GM21786 (cell line): ENCODE measurements around the gene CAGE1.
"Not testable (repeated sequence)": the region's sequence is repeated elsewhere in the genome, so short reads cannot be mapped to it uniquely, and the experiment has no call there.

Experiments used
- ATAC-seq: cut with Tn5 transposase; IDR thresholded peaks from one replicate; pipeline ENCODE4 v1.9.1; 2021; ENCODE audit not compliant: unreplicated experiment

CAGE1 gene

DNA sequence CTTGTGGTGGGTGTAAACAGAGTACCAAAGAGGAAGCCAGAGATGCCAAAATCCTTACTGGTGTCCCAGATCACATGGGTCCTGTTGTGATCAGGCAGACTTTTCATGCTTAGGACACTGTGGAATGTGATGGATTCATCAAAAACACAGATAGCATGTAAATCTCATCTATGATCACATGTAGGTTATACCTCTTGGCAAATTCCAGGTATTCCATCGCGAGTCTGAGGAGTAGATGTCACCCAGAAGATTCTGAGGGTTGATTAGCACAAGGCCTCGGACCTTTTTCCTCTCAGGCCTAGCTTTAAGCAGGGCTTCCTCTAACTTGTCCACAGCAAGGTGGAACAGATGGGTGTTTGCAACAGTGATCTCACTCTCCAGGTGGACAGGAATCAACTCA, 48.3 kb downstream of the CAGE1 start:
- ATAC-seq = no peak

DNA sequence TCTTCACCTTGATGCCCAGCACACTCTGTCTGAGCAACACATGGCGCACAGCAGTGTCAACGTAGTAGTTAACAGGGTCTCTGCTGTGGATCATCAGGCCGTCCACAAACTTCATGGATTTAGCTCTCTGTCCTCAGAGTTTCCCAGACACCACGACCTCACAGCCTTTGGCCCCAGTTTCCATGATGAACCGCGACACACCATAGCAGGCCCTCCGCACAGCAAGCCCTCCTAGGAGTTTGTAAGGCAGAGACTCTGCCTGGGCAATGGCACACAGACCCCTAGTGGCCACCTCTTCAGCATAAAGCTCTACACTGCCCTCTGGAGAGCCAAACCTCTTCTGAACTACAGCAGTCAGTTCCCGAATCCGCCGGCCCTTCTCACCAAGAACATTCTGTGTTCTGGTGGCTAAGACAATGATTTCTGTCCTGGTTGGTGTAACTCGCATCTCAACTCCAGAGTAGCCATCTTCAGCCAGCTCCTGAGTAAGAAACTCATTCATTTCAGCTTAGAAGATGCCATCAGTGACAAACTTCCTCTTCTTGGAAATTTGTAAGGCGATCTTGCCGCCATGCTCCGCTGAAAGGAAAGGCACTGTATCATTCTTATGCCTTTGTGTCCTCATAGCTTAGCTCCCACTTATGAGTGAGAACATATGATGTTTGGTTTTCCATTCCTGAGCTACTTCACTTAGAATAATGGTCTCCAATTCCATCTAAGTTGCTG, 50.4 kb downstream of the CAGE1 start:
- ATAC-seq = not testable (repeated sequence)

DNA sequence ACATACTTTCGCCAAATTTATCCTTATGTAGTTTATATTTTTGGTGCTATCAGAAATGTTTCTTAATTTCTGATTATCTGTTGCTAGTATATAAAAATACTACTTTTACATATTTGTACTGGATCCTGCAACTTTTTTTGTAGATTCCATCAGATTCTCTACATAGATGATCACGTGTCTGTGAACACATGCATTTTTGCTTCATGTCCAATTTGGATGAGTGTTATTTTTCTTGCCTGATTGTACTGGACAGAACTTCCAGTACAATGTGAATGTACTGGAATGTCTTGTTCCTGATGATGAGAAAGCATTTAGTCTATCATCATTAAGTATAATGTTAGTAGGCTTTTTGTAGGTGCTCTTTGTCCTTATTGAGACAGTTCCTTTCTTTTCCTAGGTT, 51.5 kb downstream of the CAGE1 start:
- ATAC-seq = no peak

DNA sequence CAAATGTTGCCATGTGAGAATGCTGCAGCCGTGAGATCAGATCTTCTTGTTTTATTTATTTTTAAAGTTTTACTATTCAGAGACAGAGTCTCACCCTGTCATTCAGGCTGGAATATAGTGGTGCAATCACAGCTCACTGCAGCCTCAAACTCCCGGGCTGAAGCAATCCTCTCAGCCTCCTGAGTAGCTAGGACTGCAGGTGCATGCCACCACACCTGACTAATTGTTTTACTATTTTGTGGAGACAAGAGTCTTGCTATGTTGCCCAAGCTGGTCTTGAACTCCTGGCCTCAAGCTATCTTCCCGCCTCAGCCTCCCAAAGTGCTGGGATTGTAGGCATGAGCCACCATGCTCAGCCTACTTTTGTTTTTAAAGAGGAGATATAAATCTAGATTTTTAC, 54.0 kb downstream of the CAGE1 start:
- ATAC-seq = no peak

DNA sequence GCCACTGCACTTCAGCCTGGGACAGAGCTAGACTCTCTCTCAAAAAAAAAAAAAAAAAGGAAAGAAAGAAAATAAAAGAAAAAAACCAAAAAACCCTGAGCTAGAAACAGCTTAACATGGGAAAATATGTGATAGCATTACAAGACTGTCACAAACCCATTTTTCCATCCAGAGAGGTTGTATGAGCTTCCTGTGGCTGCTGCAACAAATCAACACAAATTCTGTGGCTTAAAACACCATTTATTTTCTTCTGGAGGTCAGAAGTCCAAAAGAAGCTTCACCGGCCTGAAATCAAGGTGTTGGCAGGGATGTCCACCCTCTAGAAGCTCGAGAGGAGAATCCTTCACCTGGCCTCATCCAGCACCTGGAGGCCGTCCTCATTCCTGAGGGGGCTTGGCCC, 54.9 kb downstream of the CAGE1 start:
- ATAC-seq = no peak

DNA sequence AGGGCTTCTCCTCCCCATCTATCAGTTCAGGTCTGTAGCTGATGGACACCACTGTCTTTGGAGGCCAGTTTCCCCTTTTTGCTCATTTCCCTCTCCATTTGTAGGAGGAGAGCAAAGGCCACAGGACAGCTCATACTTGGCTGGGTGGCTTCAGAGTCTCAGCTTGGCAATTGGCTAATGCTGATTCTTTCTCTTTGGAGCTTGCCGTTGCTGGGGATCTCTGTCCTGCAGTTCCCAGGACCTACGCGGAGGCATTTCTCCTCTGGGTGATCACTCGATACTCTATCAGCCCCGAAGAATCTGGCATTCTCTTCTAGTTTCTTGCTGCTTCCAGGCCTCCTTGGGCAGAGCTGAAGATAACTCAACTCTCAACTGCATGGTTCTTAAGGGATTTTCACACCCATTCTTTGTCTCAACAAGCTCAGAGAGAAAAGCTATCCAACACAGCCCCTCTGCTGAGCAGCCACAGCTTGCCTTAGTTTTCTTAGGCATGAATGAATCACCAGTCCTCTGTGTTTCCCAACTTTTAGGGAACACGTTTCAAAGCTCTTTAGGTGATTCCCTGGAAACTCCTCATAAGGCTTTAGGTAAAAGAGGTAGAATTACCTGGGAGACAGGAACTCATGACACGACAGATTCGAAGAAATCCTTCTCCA, 57.3 kb downstream of the CAGE1 start:
- ATAC-seq = no peak

DNA sequence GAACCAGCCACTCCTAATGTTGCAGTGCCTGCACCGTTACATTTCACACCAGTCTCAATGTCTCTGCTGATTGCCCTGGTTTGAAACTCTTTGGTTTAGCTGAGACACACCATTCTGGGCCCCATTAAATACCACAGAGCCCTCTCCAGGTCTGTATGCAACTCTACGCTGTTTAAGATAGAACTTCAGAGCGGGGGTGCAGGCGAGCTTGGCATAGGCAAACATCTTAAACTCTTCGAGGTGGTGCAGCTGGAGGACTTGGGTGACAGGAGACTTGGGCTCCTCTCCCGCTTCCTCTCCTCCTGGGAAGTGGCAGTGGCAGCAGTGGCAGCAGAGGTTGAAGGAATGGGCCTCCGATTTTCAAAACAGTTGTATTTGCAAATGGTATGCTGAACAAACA, 58.1 kb downstream of the CAGE1 start:
- no peak for ATAC-seq

DNA sequence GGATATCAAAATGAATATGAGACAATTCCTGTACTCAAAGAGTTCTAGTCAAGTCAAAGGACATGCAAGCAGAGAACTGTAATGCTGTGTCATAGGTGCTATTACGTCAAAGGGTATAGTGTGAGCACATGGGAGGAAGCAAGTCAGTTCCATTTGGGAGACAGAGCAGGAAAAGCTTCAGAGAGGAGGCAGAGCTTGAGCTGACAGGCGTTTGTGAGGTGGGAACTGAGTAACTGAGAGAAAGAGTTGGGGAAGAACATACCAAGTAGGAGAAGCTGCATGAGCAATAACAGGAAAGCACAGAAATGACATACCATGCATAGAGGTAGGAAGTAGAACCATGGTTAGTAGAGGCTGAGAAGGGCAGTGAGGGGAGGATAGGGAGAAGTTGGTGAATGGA, 61.3 kb downstream of the CAGE1 start:
- ATAC-seq = no peak

DNA sequence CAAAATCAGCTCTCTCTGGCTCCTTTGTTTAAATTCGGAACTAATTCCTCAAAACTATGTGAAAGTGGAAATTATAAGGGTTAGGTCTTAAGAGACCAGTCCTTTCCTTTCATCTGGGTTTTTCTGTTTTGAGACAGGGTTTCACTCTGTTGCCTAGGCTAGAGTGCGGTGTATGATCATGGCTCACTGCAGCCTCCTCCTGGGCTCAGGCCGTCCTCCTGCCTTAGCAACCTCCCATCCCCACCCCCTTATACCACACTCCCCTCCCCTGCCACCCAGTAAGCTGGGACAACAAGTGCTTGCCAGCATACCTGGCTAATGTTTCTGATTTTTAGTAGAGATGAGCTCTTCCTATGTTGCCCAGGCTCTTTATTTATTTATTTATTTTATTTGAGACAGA, 63.8 kb downstream of the CAGE1 start:
- no peak for ATAC-seq

DNA sequence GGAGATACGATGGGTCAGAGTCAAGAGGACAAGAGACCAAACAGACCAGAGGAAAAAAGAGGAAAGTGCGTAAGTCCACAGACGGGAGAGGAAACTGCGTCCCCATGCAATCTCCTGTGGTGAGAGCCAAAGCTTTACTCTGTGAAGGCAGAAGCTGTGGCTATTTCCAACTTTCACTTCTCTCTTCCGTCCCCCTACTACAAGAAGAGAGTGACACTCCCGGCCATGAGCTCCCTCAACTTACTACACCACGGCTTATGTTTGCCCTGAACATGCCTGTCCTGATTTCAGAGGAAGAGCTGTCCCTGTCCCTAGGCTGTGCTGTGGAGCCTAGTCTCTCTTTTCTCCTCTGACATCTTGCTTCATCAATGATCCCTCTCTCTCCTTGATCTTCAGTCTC, 65.0 kb downstream of the CAGE1 start:
- peak; percentile 75 for ATAC-seq

DNA sequence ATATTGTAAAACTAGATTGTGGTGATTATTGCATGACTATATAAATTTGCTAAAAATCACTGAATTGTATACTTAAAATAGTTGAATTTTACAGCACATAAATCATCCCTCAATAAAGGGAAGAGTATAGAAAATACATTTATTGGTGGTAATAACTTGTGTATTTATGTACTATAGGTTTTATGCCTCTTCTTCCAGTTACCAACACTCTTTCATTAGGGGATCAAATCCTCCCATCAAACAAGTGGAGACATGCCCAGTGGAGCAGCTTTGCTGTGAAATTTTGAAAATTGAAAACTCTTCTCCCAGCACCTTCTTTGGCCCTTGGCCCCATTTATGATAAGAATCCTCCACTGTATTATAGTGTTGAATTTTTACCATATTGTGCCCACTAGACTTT, 66.5 kb downstream of the CAGE1 start:
- no peak for ATAC-seq

DNA sequence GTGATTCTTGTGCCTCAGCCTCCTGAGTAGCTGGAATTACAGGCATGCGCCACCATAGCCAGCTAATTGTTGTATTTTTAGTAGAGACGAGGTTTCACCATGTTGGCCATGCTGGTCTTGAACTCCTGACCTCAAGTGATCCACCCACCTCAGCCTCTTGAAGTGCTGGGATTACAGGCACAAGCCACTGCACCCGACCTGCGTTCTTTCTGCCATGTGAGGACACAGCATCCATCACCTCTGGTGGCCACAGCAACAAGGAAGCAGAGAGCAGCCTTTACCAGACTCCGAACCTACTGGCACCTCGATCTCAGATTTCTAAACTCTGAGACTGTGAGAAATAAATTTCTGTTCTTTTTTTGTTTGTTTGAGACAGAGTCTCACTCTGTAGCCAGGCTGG, 67.7 kb downstream of the CAGE1 start:
- not testable (repeated sequence) for ATAC-seq

DNA sequence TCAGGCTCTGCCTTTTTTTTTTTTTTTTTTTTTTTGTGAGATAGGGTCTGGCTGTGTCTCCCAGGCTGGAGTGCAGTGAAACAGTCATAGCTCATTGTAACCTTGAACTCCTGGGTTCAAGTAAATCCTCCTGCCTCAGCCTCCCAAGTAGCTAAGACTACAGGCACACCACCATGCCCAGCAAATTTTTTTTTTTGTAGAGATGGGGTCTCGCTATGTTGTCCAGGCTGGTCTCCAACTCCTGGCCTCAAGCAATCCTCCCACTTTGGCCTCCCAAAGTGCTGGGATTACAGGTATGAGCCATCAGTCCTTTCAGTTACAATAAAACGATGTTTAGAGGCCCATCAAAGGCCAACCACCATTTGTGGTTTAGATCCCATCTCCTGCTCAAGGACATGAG, 70.1 kb downstream of the CAGE1 start:
- not testable (repeated sequence) for ATAC-seq

DNA sequence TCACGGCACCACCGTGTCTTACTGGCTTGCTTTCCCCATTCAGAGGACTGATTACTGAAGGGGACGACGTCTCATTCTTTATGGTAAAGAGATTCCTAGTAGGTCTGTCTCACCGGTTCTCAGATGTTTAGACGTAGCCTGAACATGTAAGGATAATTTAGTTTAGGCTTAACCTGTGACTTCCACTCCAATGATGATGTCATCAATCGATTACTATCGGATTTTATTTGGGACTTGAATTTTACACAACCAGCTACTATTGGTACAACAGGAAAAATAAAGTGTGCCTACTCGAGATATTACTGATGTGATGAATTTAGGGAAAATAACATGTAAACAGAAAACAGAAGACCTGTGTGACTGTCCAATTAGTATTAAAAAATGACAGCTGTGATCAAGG, 72.0 kb downstream of the CAGE1 start:
- no peak for ATAC-seq

DNA sequence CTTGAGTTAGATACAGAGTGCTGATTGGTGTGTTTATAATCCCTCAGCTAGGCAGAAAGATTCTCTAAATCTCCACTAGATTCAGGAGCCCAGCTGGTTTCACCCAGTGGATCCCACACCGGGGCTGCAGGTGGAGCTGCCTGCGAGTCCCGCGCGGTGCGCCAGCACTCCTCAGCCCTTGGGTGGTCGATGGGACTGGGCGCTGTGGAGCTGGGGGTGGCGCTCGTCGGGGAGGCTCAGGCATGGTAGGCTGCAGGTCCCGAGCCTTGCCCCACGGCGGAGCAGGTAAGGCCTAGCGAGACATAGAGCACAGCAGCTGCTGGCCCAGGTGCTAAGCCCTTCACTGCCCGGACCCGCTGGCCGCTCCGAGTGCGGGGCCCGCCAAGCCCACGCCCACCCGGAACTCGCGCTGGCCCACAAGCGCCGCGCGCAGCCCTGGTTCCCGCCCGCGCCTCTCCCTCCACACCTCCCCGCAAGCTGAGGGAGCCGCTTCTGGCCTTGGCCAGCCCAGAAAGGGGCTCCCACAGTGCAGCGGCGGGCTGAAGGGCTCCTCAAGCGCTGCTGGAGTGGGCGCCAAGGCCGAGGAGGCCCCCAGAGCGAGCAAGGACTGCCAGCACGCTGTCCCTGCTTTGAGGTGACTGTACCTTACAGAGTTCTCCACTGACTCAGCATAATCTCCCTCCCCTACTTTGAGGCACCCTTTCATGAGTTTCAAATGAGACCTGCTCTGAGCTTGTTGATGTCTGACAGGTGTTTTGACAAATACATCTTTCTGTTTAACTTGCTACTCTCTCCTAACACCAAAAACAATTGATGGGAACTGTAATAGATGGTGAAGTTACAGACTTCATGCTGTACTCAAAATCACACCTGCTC, 72.6 kb downstream of the CAGE1 start:
- ATAC-seq = no peak

DNA sequence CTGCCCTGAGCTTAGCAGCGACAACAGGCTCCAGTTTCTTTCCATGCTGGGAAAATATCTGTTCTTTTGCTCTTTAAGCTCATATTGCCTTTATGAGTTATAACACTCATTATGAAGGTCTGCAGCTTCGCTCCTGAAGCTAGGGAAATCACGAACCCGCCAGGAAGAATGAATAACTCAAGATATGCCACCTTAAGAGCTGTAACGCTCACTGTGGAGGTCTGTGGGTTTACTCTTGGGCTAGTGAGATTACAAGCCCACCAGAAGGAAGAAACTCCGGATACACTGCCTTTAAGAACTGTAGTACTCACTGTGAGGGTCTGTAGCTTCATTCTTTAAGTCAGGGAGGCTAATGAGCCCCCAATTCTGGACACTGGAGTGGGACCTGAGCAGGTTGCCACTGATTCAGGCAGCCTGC, 73.6 kb downstream of the CAGE1 start:
- no peak for ATAC-seq

DNA sequence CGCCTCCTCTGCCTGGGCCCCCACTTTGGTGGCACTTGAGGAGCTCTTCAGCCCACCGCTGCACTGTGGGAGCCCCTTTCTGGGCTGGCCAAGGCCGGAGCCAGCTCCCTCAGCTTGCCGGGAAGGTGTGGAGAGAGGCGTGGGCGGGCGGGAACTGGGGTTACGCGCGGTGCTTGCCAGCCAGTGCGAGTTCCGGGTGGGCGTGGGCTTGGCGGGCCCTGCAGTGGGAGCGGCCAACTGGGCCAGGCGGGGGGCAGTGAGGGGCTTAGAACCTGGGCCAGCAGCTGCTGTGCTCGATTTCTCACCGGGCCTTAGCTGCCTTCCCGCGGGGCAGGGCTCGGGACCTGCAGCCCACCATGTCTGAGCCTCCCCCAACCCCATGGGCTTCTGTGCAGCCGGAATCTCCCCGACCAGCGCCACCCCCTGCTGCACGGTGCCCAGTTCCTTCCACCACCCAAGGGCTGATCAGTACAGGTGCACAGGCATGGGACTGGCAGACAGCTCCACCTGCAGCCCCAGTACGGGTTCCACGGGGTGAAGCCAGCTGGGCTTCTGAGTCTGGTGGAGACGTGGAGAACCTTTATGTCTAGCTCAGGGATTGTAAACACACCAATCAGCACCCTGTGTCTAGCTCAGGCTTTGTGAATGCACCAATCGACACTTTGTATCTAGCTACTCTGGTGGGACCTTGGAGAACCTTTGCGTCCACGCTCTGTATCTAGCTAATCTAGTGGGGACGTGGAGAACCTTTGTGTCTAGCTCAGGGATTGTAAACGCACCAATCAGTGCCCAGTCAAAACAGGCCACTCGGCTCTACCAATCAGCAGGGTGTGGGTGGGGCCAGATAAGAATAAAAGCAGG, 74.2 kb downstream of the CAGE1 start:
- ATAC-seq = not testable (repeated sequence)

DNA sequence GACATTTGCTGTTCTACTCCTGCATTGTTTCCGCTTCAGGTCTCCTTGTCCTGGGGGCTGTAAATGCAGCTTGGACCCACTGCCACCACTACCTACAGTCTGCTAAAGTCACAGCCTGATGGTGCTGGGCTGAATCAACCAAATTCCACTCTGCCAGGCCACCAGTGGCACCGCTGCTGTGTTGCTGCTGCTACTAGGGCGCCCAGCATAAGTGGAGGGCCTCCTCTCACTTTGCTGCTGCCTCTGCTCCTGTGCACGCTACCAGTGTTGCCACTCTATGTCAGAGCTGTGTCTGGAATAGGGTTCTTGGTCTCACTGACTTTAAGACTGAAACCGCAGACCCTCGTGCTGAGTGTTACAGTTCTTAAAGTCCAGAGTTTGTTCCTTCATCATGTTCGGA, 75.1 kb downstream of the CAGE1 start:
- no peak for ATAC-seq

DNA sequence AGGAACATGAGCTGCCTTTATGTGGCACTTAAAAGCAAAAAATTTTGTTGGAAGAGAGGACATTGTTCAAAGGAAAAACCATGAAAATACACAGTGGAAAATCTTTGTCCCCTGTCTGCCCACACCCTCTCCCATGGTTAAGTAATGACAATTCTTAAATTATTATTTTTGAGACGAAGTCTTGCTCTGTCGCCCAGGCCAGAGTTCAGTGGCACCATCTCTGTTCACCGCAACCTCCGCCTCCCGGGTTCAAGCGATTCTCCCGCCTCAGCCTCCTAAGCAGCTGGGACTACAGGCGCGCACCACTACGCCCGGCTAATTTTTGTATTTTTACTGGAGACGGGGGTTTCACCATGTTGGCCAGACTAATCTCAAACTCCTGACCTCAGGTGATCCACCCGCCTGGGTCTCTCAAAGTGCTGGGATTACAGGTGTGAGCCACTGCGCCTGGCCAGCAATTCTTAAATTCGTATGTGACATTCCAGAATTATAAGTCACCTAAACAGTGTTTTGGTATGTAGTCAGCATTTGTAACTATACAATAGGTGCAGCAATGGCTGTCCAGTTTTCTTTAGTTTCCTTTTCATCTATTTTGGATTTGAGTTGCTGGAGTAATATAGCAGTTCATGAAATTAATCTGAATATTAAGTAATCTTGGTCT, 75.9 kb downstream of the CAGE1 start:
- ATAC-seq = no peak
